NCI-H2227 treated with DMSO at 0.1 percent for 48 hours (cell line): ENCODE results near the gene GDF15.
"Not testable (repeated sequence)": the region's sequence is repeated elsewhere in the genome, so short reads cannot be mapped to it uniquely, and the experiment has no call there.

Experiments used
- DNase-seq: peaks from one replicate; lab custom pipeline; 2025; lab: John Stamatoyannopoulos, UW

Gene GDF15

GRCh38 chr19:18392417-18392816 lies 6.5 kb downstream of the GDF15 start:
- DNase-seq, result no peak

- DNase-seq, result no peak
Measured at GRCh38 chr19:18392926-18393325, 7.0 kb downstream of the GDF15 start.

- no peak for DNase-seq
Measured at GRCh38 chr19:18393836-18394235, 7.9 kb downstream of the GDF15 start.

- DNase-seq, result no peak
Measured at GRCh38 chr19:18396471-18397241, 10.7 kb downstream of the GDF15 start.

- DNase-seq, result no peak
Measured at GRCh38 chr19:18397242-18398202, 11.6 kb downstream of the GDF15 start, which contains the start of gene LRRC25. Gene LRRC25 (minus strand): TSS chr19:18397622. CDS start chr19:18396963, 659 bp downstream.

GRCh38 chr19:18399008-18399407 lies 13.1 kb downstream of the GDF15 start:
- no peak for DNase-seq

GRCh38 chr19:18401580-18402112 lies 15.7 kb downstream of the GDF15 start:
- DNase-seq, result no peak

GRCh38 chr19:18402455-18403248 lies 16.7 kb downstream of the GDF15 start:
- not testable (repeated sequence) for DNase-seq

GRCh38 chr19:18405754-18406153 lies 19.8 kb downstream of the GDF15 start:
- not testable (repeated sequence) for DNase-seq

GRCh38 chr19:18406749-18407148 lies 20.8 kb downstream of the GDF15 start:
- DNase-seq, result no peak

GRCh38 chr19:18408053-18408476 lies 22.1 kb downstream of the GDF15 start:
- DNase-seq, result no peak

GRCh38 chr19:18412610-18413239 lies 26.8 kb downstream of the GDF15 start:
- DNase-seq, result no peak

- DNase-seq, result no peak
Measured at GRCh38 chr19:18414504-18415177, 28.7 kb downstream of the GDF15 start.

- DNase-seq, result peak; percentile 69
Measured at GRCh38 chr19:18415178-18415867, 29.4 kb downstream of the GDF15 start.

- peak; percentile 79 for DNase-seq
Measured at GRCh38 chr19:18416778-18417249, 30.9 kb downstream of the GDF15 start.

- DNase-seq, result no peak
Measured at GRCh38 chr19:18417250-18418028, 31.5 kb downstream of the GDF15 start.

- no peak for DNase-seq
Measured at GRCh38 chr19:18418029-18418482, 32.1 kb downstream of the GDF15 start.

GRCh38 chr19:18418483-18419194 lies 32.7 kb downstream of the GDF15 start:
- no peak for DNase-seq
